HL-60 (cell line): ENCODE measurements around the gene DHRS7B.

Experiments used
- DNase-seq, 2 experiments: peaks; one replicate each; pipeline ENCODE4 v3.0.0-alpha.2; 2010 to 2020; ENCODE audit warnings: low read depth in 1 of 2, low spot score in 1 of 2
- H3K27ac ChIP-seq: fragments of 250-450 bp; sonication (Bioruptor Pico); replicated peaks from 2 replicates; pipeline ENCODE4 v1.5.1; 2020; ENCODE audit warnings: mild to moderate bottlenecking, moderate library complexity
- H3K27me3 ChIP-seq: fragments of 250-450 bp; sonication (Bioruptor Pico); 2 replicates; pipeline ENCODE4 v1.5.1; 2021; ENCODE audit warnings: mild to moderate bottlenecking, moderate library complexity; ENCODE audit not compliant: insufficient read depth, poor library complexity, severe bottlenecking
- H3K4me3 ChIP-seq: replicated peaks from 2 replicates; pipeline ENCODE4 v1.5.1; 2011; ENCODE audit warnings: mild to moderate bottlenecking, control low read depth, low read length; ENCODE audit not compliant: insufficient read depth
- CTCF ChIP-seq: IDR thresholded peaks from one replicate; pipeline ENCODE4 v1.5.1; 2011; ENCODE audit warnings: low read length, control low read depth, inconsistent platforms; ENCODE audit not compliant: insufficient read depth
- GABPA ChIP-seq: IDR thresholded peaks from 2 replicates; pipeline ENCODE4 v1.6.1; 2012; ENCODE audit warnings: low read depth
- POLR2AphosphoS5 ChIP-seq: IDR thresholded peaks from 2 replicates; pipeline ENCODE4 v1.6.1; 2012; ENCODE audit warnings: low read depth
- REST ChIP-seq: IDR thresholded peaks from 2 replicates; pipeline ENCODE4 v1.6.1; 2012; ENCODE audit warnings: low read depth; ENCODE audit not compliant: insufficient replicate concordance
- SPI1 ChIP-seq: IDR thresholded peaks from 2 replicates; pipeline ENCODE4 v1.6.1; 2012; ENCODE audit warnings: low read depth, mild to moderate bottlenecking, borderline replicate concordance

Gene DHRS7B

GRCh38 chr17:21165922-21166594 is 39.3 kb downstream of the DHRS7B start:
- DNase-seq = no peak

GRCh38 chr17:21166595-21167210 is 39.9 kb downstream of the DHRS7B start:
- no peak for TF ChIP-seq POLR2AphosphoS5
- no peak for TF ChIP-seq GABPA
- no peak for TF ChIP-seq REST
- no peak for DNase-seq
- Histone ChIP-seq H3K27ac (no peak overlapping the region), H3K27me3 (no peaks in the 10 kb centered on the region), H3K4me3 (no peak overlapping the region)

More at GRCh38 chr17:21165922-21166594, 39.3 kb downstream of the DHRS7B start:
- Histone ChIP-seq H3K27me3 (no peaks in the 10 kb centered on the region), H3K27ac (no peak overlapping the region), H3K4me3 (no peak overlapping the region)
- TF ChIP-seq SPI1 = no peak
- no peak for TF ChIP-seq GABPA
- TF ChIP-seq CTCF = no peak
- TF ChIP-seq POLR2AphosphoS5 = no peak
- no peak for TF ChIP-seq REST

- no peaks in the 10 kb centered on the region for H3K27me3 ChIP-seq
- no peak overlapping the region for H3K4me3 ChIP-seq
- H3K27ac ChIP-seq = no peak overlapping the region
- DNase-seq = no peak
- TF ChIP-seq SPI1 = no peak
- no peak for TF ChIP-seq CTCF
- TF ChIP-seq REST = no peak
- TF ChIP-seq POLR2AphosphoS5 = no peak
Measured at GRCh38 chr17:21167303-21167702, 40.5 kb downstream of the DHRS7B start.
